Esophagus (tissue), 2 donors: ENCODE results near the gene SEMA5A. TPM values are rescaled to one million over a fixed set of nuclear protein-coding genes. Genes with fewer than 3 reads are reported as not detected.

Source experiments
- H3K27ac ChIP-seq, 2 donors: one replicate each; pipeline ENCODE4 v1.5.1; 2013; ENCODE audit warnings: low read depth in 2 of 2, mild to moderate bottlenecking in 2 of 2, inconsistent platforms in 1 of 2, low read length in 1 of 2, moderate library complexity in 1 of 2
- H3K27me3 ChIP-seq, 2 donors: one replicate each; pipeline ENCODE4 v1.6.1; 2013; ENCODE audit warnings: low read length in 2 of 2, control low read depth in 1 of 2, mild to moderate bottlenecking in 1 of 2; ENCODE audit not compliant: insufficient read depth in 2 of 2, control insufficient read depth in 1 of 2
- H3K36me3 ChIP-seq, 2 donors: one replicate each; pipeline ENCODE4 v1.6.1; 2013; ENCODE audit warnings: low read length in 1 of 2; ENCODE audit not compliant: control insufficient read depth in 2 of 2, insufficient read depth in 2 of 2
- H3K4me1 ChIP-seq, 2 donors: one replicate each; pipeline ENCODE4 v1.6.1; 2013; ENCODE audit warnings: low read length in 1 of 2; ENCODE audit not compliant: control insufficient read depth in 2 of 2, insufficient read depth in 2 of 2
- H3K4me3 ChIP-seq, 2 donors: one replicate each; pipeline ENCODE4 v1.5.1; 2013; ENCODE audit warnings: low read length in 2 of 2, mild to moderate bottlenecking in 2 of 2, low read depth in 1 of 2, moderate library complexity in 1 of 2
- H3K9me3 ChIP-seq, 2 donors: one replicate each; pipeline ENCODE4 v1.6.1; 2013; ENCODE audit warnings: mild to moderate bottlenecking in 2 of 2, low read depth in 1 of 2, low read length in 1 of 2, moderate library complexity in 1 of 2; ENCODE audit not compliant: control insufficient read depth in 2 of 2, insufficient read depth in 1 of 2
- WGBS, 2 donors: extraction: QIAGEN DNeasy Blood & Tissue Kit; methylation state at CpG; one replicate each; pipeline ENCODE4 v1.1.7; 2013; 5-methylcytosine and 5-hydroxymethylcytosine counted together
- polyA plus RNA-seq, 2 donors: library from polyadenylated mRNA; stranded (reverse); fragments of 200-250 nt; gene quantifications; one replicate each; pipeline ENCODE4 v1.2.3, GENCODE V29; 2013
- donor health status: healthy with polysubstance abuse.
- donor health status: Bipolar disorder and iron deficiency.

Gene SEMA5A
- polyA plus RNA-seq, 2 donors = 1.3 to 1.9 TPM

GRCh38 chr5:9439531-9440292 is 106.2 kb downstream of the SEMA5A start:
- Histone ChIP-seq H3K4me1 (no peaks in the 10 kb centered on the region), H3K9me3 (no peaks in the 10 kb centered on the region), H3K27ac (no peak overlapping the region), H3K4me3 (no peak overlapping the region), H3K36me3 (no peaks in the 10 kb centered on the region), H3K27me3 (no peaks in the 10 kb centered on the region)
- WGBS, 2 donors = 46 to 50% methylated on average over 5 of the region's 5 CpGs

GRCh38 chr5:9438596-9439354 is 107.1 kb downstream of the SEMA5A start:
- no peak overlapping the region for H3K27ac ChIP-seq
- no peaks in the 10 kb centered on the region for H3K27me3 ChIP-seq
- H3K4me1 ChIP-seq = no peaks in the 10 kb centered on the region
- no peaks in the 10 kb centered on the region for H3K9me3 ChIP-seq
- WGBS, 2 donors = 73 to 82% methylated on average over 10 of the region's 10 CpGs
- no peak overlapping the region for H3K4me3 ChIP-seq
- H3K36me3 ChIP-seq = no peaks in the 10 kb centered on the region

- Histone ChIP-seq H3K9me3 (no peaks in the 10 kb centered on the region), H3K4me1 (no peaks in the 10 kb centered on the region), H3K27me3 (no peaks in the 10 kb centered on the region), H3K36me3 (no peaks in the 10 kb centered on the region), H3K4me3 (no peak overlapping the region), H3K27ac (no peak overlapping the region)
- 72 to 83% methylated on average over 5 of the region's 5 CpGs for WGBS, 2 donors
Measured at GRCh38 chr5:9437741-9438240, 108.1 kb downstream of the SEMA5A start.

GRCh38 chr5:9431496-9432258 is 114.2 kb downstream of the SEMA5A start:
- 52 to 53% methylated on average over 9 of the region's 9 CpGs for WGBS, 2 donors
- Histone ChIP-seq H3K4me3 (no peak overlapping the region), H3K36me3 (no peaks in the 10 kb centered on the region), H3K27me3 (no peaks in the 10 kb centered on the region), H3K27ac (no peak overlapping the region), H3K4me1 (no peaks in the 10 kb centered on the region), H3K9me3 (no peaks in the 10 kb centered on the region)

- no peak overlapping the region for H3K4me3 ChIP-seq
- H3K27ac ChIP-seq = no peak overlapping the region
- no peaks in the 10 kb centered on the region for H3K9me3 ChIP-seq
- no peaks in the 10 kb centered on the region for H3K36me3 ChIP-seq
- no peaks in the 10 kb centered on the region for H3K27me3 ChIP-seq
- H3K4me1 ChIP-seq = no peaks in the 10 kb centered on the region
Measured at GRCh38 chr5:9431151-9431495, 114.8 kb downstream of the SEMA5A start.

GRCh38 chr5:9430306-9430705 is 115.6 kb downstream of the SEMA5A start:
- H3K4me3 ChIP-seq = no peak overlapping the region
- no peaks in the 10 kb centered on the region for H3K4me1 ChIP-seq
- WGBS, 2 donors = 72 to 78% methylated on average over 2 of the region's 2 CpGs
- no peaks in the 10 kb centered on the region for H3K9me3 ChIP-seq
- H3K27ac ChIP-seq = no peak overlapping the region
- no peaks in the 10 kb centered on the region for H3K27me3 ChIP-seq
- H3K36me3 ChIP-seq = no peaks in the 10 kb centered on the region

- H3K27me3 ChIP-seq = no peaks in the 10 kb centered on the region
- no peak overlapping the region for H3K27ac ChIP-seq
- no peak overlapping the region for H3K4me3 ChIP-seq
- H3K4me1 ChIP-seq = no peaks in the 10 kb centered on the region
- H3K36me3 ChIP-seq = no peaks in the 10 kb centered on the region
- H3K9me3 ChIP-seq = no peaks in the 10 kb centered on the region
- WGBS, 2 donors = 87 to 91% methylated on average over 8 of the region's 8 CpGs
Measured at GRCh38 chr5:9429691-9430215, 116.1 kb downstream of the SEMA5A start.

- H3K36me3 ChIP-seq = no peaks in the 10 kb centered on the region
- no peaks in the 10 kb centered on the region for H3K4me1 ChIP-seq
- no peak overlapping the region for H3K4me3 ChIP-seq
- WGBS, 2 donors = 85 to 86% methylated on average over 4 of the region's 4 CpGs
- no peaks in the 10 kb centered on the region for H3K27me3 ChIP-seq
- no peak overlapping the region for H3K27ac ChIP-seq
- no peaks in the 10 kb centered on the region for H3K9me3 ChIP-seq
Measured at GRCh38 chr5:9428272-9428671, 117.6 kb downstream of the SEMA5A start.

GRCh38 chr5:9425710-9426109 is 120.2 kb downstream of the SEMA5A start:
- H3K4me1 ChIP-seq = no peaks in the 10 kb centered on the region
- H3K27me3 ChIP-seq = no peaks in the 10 kb centered on the region
- H3K4me3 ChIP-seq = no peak overlapping the region
- no peaks in the 10 kb centered on the region for H3K9me3 ChIP-seq
- no peak overlapping the region for H3K27ac ChIP-seq
- no peaks in the 10 kb centered on the region for H3K36me3 ChIP-seq
